ENCODE measurements around the gene FKBP9. TPM values are rescaled to one million over a fixed set of nuclear protein-coding genes. Genes with fewer than 3 reads are reported as not detected.

The FKBP9 gene
- total RNA-seq, 1 donor from 2014 or later = 87.2 TPM

Other genes with a start within 250 kb of the FKBP9 start
- 29.4 TPM for gene KBTBD2, start 65.7 kb upstream of the FKBP9 start, total RNA-seq
- 38.9 TPM for gene NT5C3A, start 105.3 kb downstream of the FKBP9 start, total RNA-seq
- 14.3 TPM for gene RP9, start 152.0 kb downstream of the FKBP9 start, total RNA-seq
- 22.7 TPM for gene BBS9, start 172.1 kb downstream of the FKBP9 start, total RNA-seq